Measurements from ENCODE around the gene PPFIBP2.

Gene PPFIBP2

DNA sequence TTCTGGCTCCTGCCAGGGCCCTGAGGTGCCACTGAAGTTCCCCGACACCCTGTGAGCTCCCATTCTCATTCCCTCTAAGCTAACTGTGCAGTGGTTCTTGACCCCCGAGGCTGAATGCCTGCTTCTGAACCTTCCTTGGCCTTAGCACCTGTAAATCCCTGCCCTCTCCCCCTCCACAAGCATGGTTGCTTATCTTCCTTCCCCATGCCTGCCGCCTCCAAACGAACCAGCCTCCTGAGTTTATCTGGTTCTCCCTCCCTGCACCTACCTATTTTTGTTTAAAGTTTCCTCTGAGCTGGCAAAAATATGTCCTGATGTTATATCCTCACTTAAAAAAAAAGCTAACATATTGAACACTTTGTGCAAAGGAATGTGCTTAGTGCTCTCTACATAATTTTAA is 33.9 kb downstream of the PPFIBP2 start:
- no peak for DNase-seq (ENCODE audit: low read depth)
- no peak overlapping the region for H3K4me3 ChIP-seq (ENCODE audit: low read depth, low read length)
- no peak for TF ChIP-seq CTCF (IDR thresholded peaks at IDR 0.05; ENCODE audit: low read depth, low read length, missing control alignments)

DNA sequence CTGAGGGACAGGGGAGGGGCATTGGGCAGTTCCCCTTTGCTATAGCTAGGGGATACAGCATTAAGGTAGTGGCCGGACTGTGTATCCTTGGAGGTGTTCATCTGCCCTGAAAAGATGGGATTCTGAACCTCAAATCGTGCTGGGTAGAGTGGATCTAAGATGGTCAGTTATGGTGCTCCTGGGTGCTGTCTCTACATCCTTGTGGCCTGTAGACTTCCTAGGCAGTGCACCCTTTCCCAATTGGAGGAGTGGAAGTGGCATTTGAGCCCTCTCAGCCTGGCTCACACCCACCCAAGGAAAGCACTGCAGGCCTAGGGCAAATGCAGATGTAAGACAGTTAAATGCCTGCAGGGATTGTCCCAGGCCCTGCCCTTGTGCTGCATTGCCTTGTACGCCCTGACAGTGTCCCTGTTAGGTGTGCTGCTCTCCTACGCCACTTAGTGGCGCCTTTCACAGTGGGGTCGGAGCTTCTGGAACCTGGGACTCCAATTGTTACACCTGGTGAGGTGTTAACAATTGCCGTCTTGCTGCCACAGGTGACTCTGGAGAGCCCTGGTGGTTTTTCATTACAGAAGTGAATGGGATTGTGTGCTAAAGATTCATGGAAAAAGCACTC is 35.0 kb downstream of the PPFIBP2 start:
- no peak for DNase-seq (ENCODE audit: low read depth)
- no peak overlapping the region for H3K4me3 ChIP-seq (ENCODE audit: low read depth, low read length)
- peak; percentile 88 for TF ChIP-seq CTCF (IDR thresholded peaks at IDR 0.05; ENCODE audit: low read depth, low read length, missing control alignments)

DNA sequence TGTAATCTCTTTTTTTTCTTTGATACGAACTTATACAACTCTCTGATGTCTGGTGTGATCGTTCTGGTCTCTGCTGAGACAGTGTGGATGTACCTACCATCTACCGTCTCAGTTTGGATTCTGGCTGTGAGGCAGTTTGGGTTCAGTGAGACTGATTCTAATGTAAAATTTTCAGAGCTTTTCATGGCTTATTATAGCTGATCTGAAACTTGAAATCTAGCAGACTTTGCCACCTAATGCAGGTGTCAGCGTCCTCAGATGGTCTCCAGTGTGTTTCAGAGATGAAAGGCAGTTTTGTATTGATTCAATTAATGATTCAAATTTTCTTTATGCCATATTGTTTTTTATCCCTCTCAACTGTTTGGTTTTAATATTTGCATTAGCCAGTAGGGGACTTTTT is 35.9 kb downstream of the PPFIBP2 start:
- no peak for DNase-seq (ENCODE audit: low read depth)
- H3K4me3 ChIP-seq (ENCODE audit: low read depth, low read length), result no peak overlapping the region
- no peak for TF ChIP-seq CTCF (IDR thresholded peaks at IDR 0.05; ENCODE audit: low read depth, low read length, missing control alignments)

- DNase-seq (ENCODE audit: low read depth), result no peak
- TF ChIP-seq CTCF (IDR thresholded peaks at IDR 0.05; ENCODE audit: low read depth, low read length, missing control alignments), result no peak
- H3K4me3 ChIP-seq (ENCODE audit: low read depth, low read length), result no peak overlapping the region
Measured at GRCh38 chr11:7551571-7551970, 37.8 kb downstream of the PPFIBP2 start.

GRCh38 chr11:7552666-7553065 is 38.9 kb downstream of the PPFIBP2 start:
- no peak for DNase-seq (ENCODE audit: low read depth)
- TF ChIP-seq CTCF (IDR thresholded peaks at IDR 0.05; ENCODE audit: low read depth, low read length, missing control alignments), result no peak

GRCh38 chr11:7555052-7555699 is 41.4 kb downstream of the PPFIBP2 start:
- no peak for DNase-seq (ENCODE audit: low read depth)
- no peak for TF ChIP-seq CTCF (IDR thresholded peaks at IDR 0.05; ENCODE audit: low read depth, low read length, missing control alignments)
- H3K4me3 ChIP-seq (ENCODE audit: low read depth, low read length), result no peak overlapping the region

More at GRCh38 chr11:7552666-7553065, 38.9 kb downstream of the PPFIBP2 start:
- H3K4me3 ChIP-seq (ENCODE audit: low read depth, low read length), result no peak overlapping the region

DNA sequence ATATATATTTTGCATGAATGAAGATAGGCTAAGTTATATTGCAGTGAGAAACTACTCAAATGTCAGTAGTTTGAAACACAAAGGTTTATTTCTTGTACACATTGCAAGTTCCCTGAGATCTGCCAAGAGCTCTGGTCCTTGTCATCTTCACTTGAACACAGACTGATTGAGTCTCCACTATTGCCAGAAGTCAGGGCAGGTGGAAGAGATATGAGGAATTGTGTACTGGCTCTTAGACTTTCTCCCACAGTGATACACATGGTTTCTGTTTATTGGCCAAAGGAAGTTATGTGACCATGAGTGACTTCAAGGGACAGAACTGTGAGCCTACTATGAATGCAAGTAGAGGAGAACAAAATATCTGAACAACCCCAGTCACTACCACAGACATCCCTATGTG is 44.2 kb downstream of the PPFIBP2 start:
- no peak overlapping the region for H3K4me3 ChIP-seq (ENCODE audit: low read depth, low read length)
- TF ChIP-seq CTCF (IDR thresholded peaks at IDR 0.05; ENCODE audit: low read depth, low read length, missing control alignments), result no peak

More for the DNA sequence above, 44.2 kb downstream of the PPFIBP2 start:
- no peak for DNase-seq (ENCODE audit: low read depth)
